AG09309 (cell line): ENCODE data around the gene CAGE1.

Experiments used
- DNase-seq: peaks from one replicate; pipeline ENCODE4 v3.0.0-alpha.2; 2010; ENCODE audit warnings: low read depth
- H3K4me3 ChIP-seq: 2 replicates; pipeline ENCODE4 v1.5.1; 2011; ENCODE audit warnings: mild to moderate bottlenecking, low read depth, low read length, moderate library complexity; ENCODE audit not compliant: control insufficient read depth
- CTCF ChIP-seq: IDR thresholded peaks from 2 replicates; pipeline ENCODE4 v1.5.1; 2011; ENCODE audit warnings: mild to moderate bottlenecking, low read depth, low read length, inconsistent platforms; ENCODE audit not compliant: insufficient read depth, control insufficient read depth; ENCODE audit errors: missing control alignments

Gene CAGE1

DNA sequence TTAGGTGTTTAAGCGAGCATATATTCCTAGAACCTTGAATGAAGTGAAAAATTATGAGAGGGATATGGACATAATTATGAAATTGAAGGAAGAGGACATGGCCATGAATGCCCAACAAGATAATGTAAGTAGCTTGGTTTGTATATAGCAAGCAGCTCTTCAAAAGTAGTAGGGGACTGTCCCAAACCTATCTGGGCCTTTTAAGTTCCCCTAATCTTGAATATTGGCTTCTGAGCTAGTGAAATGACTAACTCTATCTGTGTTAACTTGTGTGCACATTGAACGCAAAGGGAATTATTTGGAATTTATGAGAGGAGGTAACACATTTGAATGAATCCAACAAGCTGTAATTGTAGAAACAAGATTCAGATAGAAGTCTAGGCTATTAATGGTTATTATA is 21.8 kb upstream of the CAGE1 start:
- no peak for DNase-seq
- no peak overlapping the region for H3K4me3 ChIP-seq
- no peak for TF ChIP-seq CTCF

- TF ChIP-seq CTCF: no peak
- no peak overlapping the region for H3K4me3 ChIP-seq
- no peak for DNase-seq
Observed at GRCh38 chr6:7410851-7411250, 21.3 kb upstream of the CAGE1 start.

DNA sequence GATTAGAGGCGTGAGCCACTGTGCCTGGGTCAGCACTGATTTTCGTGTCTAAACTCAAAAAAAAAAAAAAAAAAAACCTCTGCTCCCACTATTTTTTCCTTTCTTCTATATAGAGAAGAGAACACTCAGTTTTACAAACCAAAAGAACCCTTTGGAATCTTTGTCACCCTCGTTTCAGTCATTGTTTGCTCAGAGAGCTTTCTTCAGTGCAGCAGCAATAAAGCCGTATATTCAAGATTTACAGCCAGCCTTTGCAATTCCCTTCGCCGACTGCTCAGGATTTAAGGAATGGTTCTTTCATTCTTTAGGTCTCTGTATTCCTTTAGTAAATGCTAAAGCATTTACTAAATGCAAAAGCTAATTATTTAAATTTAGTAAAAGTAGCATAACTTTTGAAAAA is 20.2 kb upstream of the CAGE1 start:
- no peak for TF ChIP-seq CTCF
- no peak for DNase-seq
- H3K4me3 ChIP-seq: no peak overlapping the region

- H3K4me3 ChIP-seq: no peak overlapping the region
- no peak for DNase-seq
- no peak for TF ChIP-seq CTCF
Observed at GRCh38 chr6:7406743-7407142, 17.2 kb upstream of the CAGE1 start.

DNA sequence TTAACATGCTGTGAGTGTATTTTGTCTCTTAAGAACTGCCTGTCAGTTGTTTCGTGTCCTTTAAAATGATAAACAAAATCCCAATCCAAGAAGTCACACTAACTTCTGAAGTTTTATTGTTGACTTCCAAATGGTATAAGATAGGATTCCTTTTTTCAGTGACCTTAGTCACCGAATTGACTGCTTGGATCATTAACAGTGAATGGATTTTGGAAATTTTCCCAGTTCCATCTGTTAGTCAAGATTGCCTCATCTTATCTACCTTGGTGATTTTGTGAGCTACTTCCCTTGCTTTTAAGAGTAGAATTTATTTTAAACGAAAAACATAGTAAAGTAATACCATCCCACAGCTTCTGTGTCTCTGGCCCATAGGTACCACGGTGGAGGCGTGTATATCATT is 15.0 kb upstream of the CAGE1 start:
- DNase-seq: no peak
- H3K4me3 ChIP-seq: no peak overlapping the region
- TF ChIP-seq CTCF: no peak

- no peak for TF ChIP-seq CTCF
- no peak overlapping the region for H3K4me3 ChIP-seq
- DNase-seq: no peak
Observed at GRCh38 chr6:7402716-7403115, 13.2 kb upstream of the CAGE1 start.

DNA sequence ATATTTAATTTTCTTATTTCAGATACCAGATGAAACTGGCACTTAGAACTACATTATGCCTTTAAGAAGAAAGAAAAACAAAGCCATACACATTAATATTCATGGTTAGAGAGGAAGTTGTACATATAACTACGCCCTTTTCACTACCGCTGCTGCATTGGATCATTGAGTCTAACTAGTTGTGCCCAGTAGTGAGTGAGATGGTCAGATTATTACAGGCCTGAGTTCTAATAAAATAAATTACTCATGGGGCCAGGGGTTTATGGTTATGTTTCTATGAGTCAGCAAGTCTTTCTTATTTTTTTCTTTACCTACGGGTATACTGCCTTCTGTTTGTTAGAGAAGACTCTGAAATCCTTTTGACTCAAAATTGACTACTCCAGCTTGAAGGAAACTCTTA is 11.5 kb upstream of the CAGE1 start:
- TF ChIP-seq CTCF: no peak
- peak; percentile 46 for DNase-seq
- no peak overlapping the region for H3K4me3 ChIP-seq
